GM12875 (cell line): ENCODE results near the gene WDR59.

Source experiments
- H3K4me3 ChIP-seq: one replicate; pipeline ENCODE4 v1.5.1; 2011; ENCODE audit warnings: low read depth, low read length, control low read depth
- TF ChIP-seq, protein P1 (sequence below): IDR thresholded peaks from 2 replicates; pipeline ENCODE4 v1.5.1; 2011; ENCODE audit warnings: low read depth, mild to moderate bottlenecking, control low read depth, inconsistent platforms, low read length, moderate library complexity, borderline replicate concordance; ENCODE audit not compliant: insufficient read depth

Gene WDR59

DNA sequence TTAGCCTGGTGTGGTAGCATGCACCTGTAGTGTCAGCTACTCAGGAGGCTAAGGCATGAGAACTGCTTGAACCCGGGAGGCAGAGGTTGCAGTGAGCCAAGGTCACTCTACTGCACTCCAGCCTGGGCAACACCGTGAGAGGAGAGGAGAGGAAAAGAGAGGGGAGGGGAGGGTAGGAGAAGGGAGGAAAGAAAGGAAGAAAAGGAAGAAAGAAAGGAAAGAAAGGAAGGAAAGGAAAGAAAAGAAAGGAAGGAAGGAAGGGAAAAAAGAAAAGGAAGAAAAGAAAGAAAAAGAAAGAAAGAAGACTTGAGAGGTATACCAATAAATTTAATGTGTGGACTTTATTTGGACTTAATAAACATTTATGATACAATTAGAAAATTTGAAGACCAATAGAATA lies 143.5 kb downstream of the WDR59 start:
- TF ChIP-seq, protein P1, sequence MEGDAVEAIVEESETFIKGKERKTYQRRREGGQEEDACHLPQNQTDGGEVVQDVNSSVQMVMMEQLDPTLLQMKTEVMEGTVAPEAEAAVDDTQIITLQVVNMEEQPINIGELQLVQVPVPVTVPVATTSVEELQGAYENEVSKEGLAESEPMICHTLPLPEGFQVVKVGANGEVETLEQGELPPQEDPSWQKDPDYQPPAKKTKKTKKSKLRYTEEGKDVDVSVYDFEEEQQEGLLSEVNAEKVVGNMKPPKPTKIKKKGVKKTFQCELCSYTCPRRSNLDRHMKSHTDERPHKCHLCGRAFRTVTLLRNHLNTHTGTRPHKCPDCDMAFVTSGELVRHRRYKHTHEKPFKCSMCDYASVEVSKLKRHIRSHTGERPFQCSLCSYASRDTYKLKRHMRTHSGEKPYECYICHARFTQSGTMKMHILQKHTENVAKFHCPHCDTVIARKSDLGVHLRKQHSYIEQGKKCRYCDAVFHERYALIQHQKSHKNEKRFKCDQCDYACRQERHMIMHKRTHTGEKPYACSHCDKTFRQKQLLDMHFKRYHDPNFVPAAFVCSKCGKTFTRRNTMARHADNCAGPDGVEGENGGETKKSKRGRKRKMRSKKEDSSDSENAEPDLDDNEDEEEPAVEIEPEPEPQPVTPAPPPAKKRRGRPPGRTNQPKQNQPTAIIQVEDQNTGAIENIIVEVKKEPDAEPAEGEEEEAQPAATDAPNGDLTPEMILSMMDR: no peak
- H3K4me3 ChIP-seq: no peak overlapping the region

DNA sequence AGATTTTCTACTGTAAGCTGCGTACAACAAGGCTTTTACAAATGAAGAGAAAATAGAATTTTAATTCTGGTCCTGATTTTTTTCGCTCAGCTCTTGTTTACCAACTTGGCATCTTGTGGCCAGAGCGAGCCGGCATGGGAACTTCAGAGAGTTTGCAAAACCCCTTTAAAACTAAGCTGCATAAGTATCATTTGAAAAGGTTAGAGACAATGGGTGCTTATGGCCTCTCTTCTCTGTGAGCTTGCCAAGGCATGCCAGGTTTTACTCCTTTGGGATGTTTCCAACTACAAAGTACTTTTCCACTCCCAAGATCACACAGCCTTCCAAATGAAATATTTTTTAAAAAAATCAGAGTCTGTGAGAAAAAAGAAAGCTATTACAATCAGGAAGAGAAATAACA lies 147.9 kb downstream of the WDR59 start:
- TF ChIP-seq, protein P1: no peak
- no peak overlapping the region for H3K4me3 ChIP-seq

DNA sequence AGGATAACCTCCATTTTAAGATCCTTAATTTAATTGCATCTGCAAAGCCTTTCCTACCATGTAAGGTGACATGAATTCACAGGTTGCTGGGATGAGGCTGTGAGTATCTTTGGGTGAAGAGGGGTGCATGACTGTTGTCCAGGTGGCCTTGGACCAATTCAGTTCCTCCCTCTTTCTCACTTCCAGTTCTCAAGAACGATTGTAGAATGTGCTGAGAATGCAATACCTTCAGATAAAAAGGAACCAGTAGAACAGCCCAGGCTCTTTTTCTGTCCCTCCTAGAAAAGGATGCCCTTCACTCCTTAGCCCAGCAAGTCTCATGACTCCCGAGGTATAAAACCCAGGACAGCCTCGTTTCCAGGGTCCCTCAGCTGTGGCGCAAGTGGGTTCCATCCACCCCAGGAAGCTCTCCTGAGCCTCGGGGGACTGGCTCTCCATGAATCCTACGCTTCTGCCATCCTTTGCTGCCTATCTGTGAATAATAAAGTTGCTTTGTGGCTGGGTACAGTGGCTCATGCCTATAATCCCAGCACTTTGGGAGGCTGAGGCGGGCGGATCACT lies 148.7 kb downstream of the WDR59 start:
- no peak overlapping the region for H3K4me3 ChIP-seq
- TF ChIP-seq, protein P1: no peak

DNA sequence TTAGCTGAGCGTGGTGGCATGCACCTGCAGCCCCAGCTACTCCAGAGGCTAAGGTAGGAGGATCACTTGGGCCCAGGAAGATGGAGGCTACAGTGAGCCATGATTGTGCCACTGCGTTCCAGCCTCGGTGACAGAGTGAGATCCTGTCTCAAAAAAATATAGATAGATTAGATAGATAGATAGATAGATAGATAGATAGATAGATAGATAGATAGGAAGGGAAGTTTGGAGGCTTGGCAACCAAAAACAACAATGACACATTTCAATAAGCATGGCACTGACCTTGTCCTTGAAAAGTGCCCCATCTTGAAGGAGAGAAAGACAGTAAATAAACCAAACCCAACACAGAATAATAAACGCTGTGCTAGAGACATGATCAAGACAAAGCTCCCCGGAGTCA lies 152.7 kb downstream of the WDR59 start:
- TF ChIP-seq, protein P1: no peak
- H3K4me3 ChIP-seq: no peak overlapping the region

DNA sequence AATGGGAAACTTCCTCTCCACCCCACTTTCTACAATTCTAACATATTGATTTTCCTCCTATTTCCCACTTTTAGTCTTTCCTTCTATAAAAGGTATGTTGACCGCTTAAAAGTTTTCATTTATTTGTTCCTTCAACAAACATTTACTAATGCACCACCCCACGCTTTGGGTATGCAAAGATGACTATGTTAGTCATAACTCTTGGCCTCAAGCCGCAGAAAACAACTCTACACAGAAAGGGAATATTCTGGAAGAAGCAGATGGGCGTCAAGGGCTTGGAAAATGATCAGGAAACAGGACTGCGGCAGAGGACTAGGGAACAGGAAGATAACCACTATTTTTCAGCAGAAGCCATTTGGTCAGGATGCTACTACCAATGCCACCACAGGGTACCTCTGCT lies 153.5 kb downstream of the WDR59 start:
- TF ChIP-seq, protein P1: no peak

DNA sequence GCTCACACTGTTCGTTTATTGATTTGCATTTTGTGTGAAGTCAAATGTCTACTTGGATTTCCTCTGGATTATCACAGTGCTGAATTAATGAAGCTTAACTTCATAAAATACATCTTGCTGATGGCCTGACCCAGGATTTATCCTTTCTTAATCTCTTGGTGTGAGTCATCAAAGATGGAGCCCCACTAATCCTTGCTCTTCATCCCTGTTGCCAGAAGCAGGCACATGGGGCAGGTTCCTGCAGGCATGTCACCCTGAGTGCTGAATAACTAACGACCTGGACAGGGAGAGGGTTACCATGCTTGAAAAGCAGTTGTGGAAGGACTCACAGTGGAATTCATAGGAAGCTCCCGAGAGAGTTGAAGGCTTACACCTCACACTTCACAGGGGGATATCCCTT lies 154.3 kb downstream of the WDR59 start:
- TF ChIP-seq, protein P1: no peak

More for the DNA sequence above, 153.5 kb downstream of the WDR59 start:
- H3K4me3 ChIP-seq: no peak overlapping the region

DNA sequence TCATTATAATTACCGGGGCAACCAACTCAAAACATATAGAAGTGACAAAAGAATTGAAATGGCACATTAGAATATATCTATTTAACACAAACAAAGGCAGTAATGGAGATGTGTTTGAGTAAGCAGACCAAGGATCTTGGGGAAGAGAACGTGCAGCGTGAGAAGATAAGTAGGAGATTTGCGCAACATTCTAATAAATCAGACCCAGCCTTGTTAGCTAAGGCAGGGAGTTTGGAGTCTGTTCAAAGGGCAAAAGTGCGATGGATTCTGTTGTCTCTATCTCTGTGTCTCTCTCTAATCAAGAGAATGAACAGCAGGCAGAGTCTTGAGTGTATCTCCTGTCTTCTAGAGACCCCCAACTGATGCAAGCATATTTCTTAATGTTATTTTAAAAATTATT lies 155.3 kb downstream of the WDR59 start:
- TF ChIP-seq, protein P1: no peak
- H3K4me3 ChIP-seq: no peak overlapping the region

More for the DNA sequence above, 154.3 kb downstream of the WDR59 start:
- H3K4me3 ChIP-seq: no peak overlapping the region
